ENCODE results near the gene GFAP. TPM values are rescaled to one million over a fixed set of nuclear protein-coding genes. Genes with fewer than 3 reads are reported as not detected.

The GFAP gene
- total RNA-seq, 1 experiment from 2014 or later = not detected

DNA sequence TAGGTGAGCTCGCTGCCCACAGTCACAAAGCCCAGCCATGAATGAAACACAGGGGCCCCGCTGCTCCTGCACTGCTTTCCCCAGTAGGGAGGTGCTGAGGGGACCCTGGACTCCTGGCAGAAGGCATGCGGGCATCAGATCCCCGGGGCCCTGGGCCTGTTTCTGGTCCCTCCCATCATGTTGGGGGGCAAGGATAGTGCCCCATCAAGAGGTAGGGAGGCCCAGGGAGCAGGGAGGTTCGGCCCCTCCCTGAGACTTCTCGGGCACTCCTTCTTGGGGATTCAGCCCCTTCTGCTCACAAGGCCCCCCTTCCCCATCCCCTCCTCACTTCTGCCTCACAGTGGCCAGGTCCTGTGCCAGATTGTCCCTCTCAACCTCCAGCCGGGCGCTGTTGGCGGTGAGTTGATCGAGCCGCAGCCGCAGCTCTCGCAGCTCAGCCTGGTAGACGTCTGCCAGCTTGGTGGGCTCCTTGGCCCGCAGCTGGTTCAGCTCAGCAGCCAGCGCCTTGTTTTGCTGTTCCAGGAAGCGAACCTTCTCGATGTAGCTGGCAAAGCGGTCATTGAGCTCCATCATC is 515 bp downstream of the GFAP start:
- CTCF ChIA-PET = no interaction called here
- no peak overlapping the region for H3K27ac ChIP-seq (ENCODE audit: low read depth, low read length, poor library complexity, severe bottlenecking)
- intact Hi-C loops (cut with micrococcal nuclease; ENCODE audit: unreplicated experiment) = no loop called here
- H3K36me3 ChIP-seq (ENCODE audit: insufficient read depth, low read length, poor library complexity, severe bottlenecking) = no peaks in the 10 kb centered on the region
- POLR2A ChIA-PET (ENCODE audit: low non-redundant PET) = no interaction called here
- no peaks in the 10 kb centered on the region for H3K4me1 ChIP-seq (ENCODE audit: insufficient read depth, low read length, poor library complexity, severe bottlenecking)
- H3K27me3 ChIP-seq (replicated peaks; ENCODE audit: insufficient read depth, low read depth, low read length, poor library complexity) = no peaks in the 10 kb centered on the region
- no peak overlapping the region for H3K4me3 ChIP-seq (ENCODE audit: low read depth, low read length, poor library complexity, severe bottlenecking)
- no peaks in the 10 kb centered on the region for H3K9me3 ChIP-seq (ENCODE audit: low read depth, low read length, poor library complexity, severe bottlenecking)
- no peak for TF ChIP-seq EZH2 (IDR thresholded peaks at IDR 0.05; ENCODE audit: borderline replicate concordance, low read depth, low read length, poor library complexity, severe bottlenecking)
- TF ChIP-seq, protein P1, sequence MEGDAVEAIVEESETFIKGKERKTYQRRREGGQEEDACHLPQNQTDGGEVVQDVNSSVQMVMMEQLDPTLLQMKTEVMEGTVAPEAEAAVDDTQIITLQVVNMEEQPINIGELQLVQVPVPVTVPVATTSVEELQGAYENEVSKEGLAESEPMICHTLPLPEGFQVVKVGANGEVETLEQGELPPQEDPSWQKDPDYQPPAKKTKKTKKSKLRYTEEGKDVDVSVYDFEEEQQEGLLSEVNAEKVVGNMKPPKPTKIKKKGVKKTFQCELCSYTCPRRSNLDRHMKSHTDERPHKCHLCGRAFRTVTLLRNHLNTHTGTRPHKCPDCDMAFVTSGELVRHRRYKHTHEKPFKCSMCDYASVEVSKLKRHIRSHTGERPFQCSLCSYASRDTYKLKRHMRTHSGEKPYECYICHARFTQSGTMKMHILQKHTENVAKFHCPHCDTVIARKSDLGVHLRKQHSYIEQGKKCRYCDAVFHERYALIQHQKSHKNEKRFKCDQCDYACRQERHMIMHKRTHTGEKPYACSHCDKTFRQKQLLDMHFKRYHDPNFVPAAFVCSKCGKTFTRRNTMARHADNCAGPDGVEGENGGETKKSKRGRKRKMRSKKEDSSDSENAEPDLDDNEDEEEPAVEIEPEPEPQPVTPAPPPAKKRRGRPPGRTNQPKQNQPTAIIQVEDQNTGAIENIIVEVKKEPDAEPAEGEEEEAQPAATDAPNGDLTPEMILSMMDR (conservative IDR thresholded peaks at IDR 0.05; ENCODE audit: low read depth, low read length) = no peak
- DNase-seq (ENCODE audit: low spot score) = no peak
- BruUV-seq (replicated peaks) = no TSS peak

DNA sequence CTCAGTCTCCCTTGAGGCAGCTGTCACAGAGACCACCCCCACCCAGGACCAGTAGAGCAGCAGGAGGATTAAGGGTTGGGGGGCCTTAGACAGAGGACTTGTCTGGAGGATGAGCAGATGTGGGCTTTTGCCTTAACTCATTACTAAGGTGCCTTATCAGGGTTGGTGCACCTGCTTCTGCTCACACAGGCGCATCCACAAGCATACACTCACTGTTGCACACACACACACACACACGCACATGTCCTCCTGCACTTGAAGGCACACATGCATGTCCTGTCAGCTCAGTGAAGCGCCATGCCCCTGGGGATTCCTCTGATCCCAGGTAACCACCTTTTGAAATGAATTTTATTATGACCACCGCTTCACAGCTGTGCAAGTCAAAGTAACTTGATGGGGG is 1.2 kb downstream of the GFAP start:
- DNase-seq (ENCODE audit: low spot score) = no peak
- TF ChIP-seq, protein P1 (conservative IDR thresholded peaks at IDR 0.05; ENCODE audit: low read depth, low read length) = no peak
- no peak for TF ChIP-seq EZH2 (IDR thresholded peaks at IDR 0.05; ENCODE audit: borderline replicate concordance, low read depth, low read length, poor library complexity, severe bottlenecking)

DNA sequence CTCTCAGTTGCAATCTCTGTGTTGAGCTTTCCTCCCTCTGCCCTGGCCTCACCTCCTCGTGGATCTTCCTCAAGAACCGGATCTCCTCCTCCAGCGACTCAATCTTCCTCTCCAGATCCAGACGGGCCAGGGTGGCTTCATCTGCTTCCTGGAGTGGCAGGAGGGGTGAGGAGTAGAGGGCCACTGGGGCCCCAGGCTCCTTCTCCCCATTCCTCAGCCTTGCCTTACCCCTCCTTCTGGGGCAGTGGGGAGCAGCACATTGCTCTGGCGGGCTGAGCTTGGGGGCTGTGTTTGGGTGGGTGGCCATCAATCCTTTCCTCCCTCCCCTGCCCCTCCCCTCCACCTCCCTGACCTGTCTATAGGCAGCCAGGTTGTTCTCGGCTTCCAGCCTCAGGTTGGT is 1.6 kb downstream of the GFAP start:
- Histone ChIP-seq H3K36me3 (ENCODE audit: insufficient read depth, low read length, poor library complexity, severe bottlenecking) (no peaks in the 10 kb centered on the region), H3K27ac (ENCODE audit: low read depth, low read length, poor library complexity, severe bottlenecking) (no peak overlapping the region), H3K4me3 (ENCODE audit: low read depth, low read length, poor library complexity, severe bottlenecking) (no peak overlapping the region), H3K4me1 (ENCODE audit: insufficient read depth, low read length, poor library complexity, severe bottlenecking) (no peaks in the 10 kb centered on the region), H3K9me3 (ENCODE audit: low read depth, low read length, poor library complexity, severe bottlenecking) (no peaks in the 10 kb centered on the region), H3K27me3 (replicated peaks; ENCODE audit: insufficient read depth, low read depth, low read length, poor library complexity) (no peaks in the 10 kb centered on the region)
- DNase-seq (ENCODE audit: low spot score) = no peak
- ChIA-PET CTCF (interaction anchor here (0.7 kb wide), 1 partner anchor 15 kb away, joined by 4 read pairs; the partner anchor contains the start of gene EFTUD2), POLR2A (ENCODE audit: low non-redundant PET) (no interaction called here)
- no TSS peak for BruUV-seq (replicated peaks)
- TF ChIP-seq, protein P1 (conservative IDR thresholded peaks at IDR 0.05; ENCODE audit: low read depth, low read length) = no peak
- no peak for TF ChIP-seq EZH2 (IDR thresholded peaks at IDR 0.05; ENCODE audit: borderline replicate concordance, low read depth, low read length, poor library complexity, severe bottlenecking)
- intact Hi-C loops (cut with micrococcal nuclease; ENCODE audit: unreplicated experiment) = no loop called here

More for the DNA sequence above, 1.2 kb downstream of the GFAP start:
- ChIA-PET CTCF (no interaction called here), POLR2A (ENCODE audit: low non-redundant PET) (no interaction called here)
- Histone ChIP-seq H3K36me3 (ENCODE audit: insufficient read depth, low read length, poor library complexity, severe bottlenecking) (no peaks in the 10 kb centered on the region), H3K27ac (ENCODE audit: low read depth, low read length, poor library complexity, severe bottlenecking) (no peak overlapping the region), H3K4me1 (ENCODE audit: insufficient read depth, low read length, poor library complexity, severe bottlenecking) (no peaks in the 10 kb centered on the region), H3K27me3 (replicated peaks; ENCODE audit: insufficient read depth, low read depth, low read length, poor library complexity) (no peaks in the 10 kb centered on the region), H3K9me3 (ENCODE audit: low read depth, low read length, poor library complexity, severe bottlenecking) (no peaks in the 10 kb centered on the region), H3K4me3 (ENCODE audit: low read depth, low read length, poor library complexity, severe bottlenecking) (no peak overlapping the region)
- intact Hi-C loops (cut with micrococcal nuclease; ENCODE audit: unreplicated experiment) = no loop called here
- no TSS peak for BruUV-seq (replicated peaks)
